Caco-2 (cell line): ENCODE measurements around the gene DDX5. TPM values are rescaled to one million over a fixed set of nuclear protein-coding genes. Genes with fewer than 3 reads are reported as not detected.

Experiments used
- BruUV-seq: library from RNA; stranded (reverse); fragments of 400-500 nt; replicated peaks from 2 replicates; lab custom pipeline; 2021; lab: Mats Ljungman, UMichigan
- CTCF ChIA-PET: fragments of 300-600 bp; sonication (Branson Sonifier 250); formaldehyde crosslinking; loops from one replicate; lab custom pipeline; 2022; ENCODE audit warnings: antibody characterized with exemption; lab: Charles Lee
- POLR2A ChIA-PET: fragments of 300-600 bp; sonication (Branson Sonifier 250); formaldehyde crosslinking; loops from one replicate; lab custom pipeline; 2022; ENCODE audit warnings: antibody characterized with exemption; lab: Charles Lee
- DNase-seq, 2 experiments: peaks; one replicate each; pipeline versions ENCODE4 v3.0.0 to v3.0.0-alpha.2; 2020 to 2022
- H3K27me3 ChIP-seq: replicated peaks from 2 replicates; pipeline ENCODE4 v1.6.0; 2011; ENCODE audit warnings: low read length; ENCODE audit not compliant: control insufficient read depth, insufficient read depth
- H3K36me3 ChIP-seq: 2 replicates; pipeline ENCODE4 v1.5.1; 2011; ENCODE audit warnings: low read length; ENCODE audit not compliant: control insufficient read depth, insufficient read depth
- H3K4me1 ChIP-seq: fragments of 250-450 bp; sonication (Bioruptor Pico); 2 replicates; pipeline ENCODE4 v1.5.1; 2020; ENCODE audit warnings: mild to moderate bottlenecking
- H3K4me3 ChIP-seq: 2 replicates; pipeline ENCODE4 v1.5.1; 2011; ENCODE audit warnings: low read depth, mild to moderate bottlenecking, control low read depth, low read length
- H3K9me3 ChIP-seq: fragments of 250-450 bp; sonication (Bioruptor Pico); 2 replicates; pipeline ENCODE4 v1.5.1; 2020; ENCODE audit warnings: mild to moderate bottlenecking, moderate library complexity
- H3K27ac Mint-ChIP-seq: one replicate; pipeline ENCODE4 v1.8.0; 2022; ENCODE audit warnings: mixed read lengths; ENCODE audit not compliant: unreplicated experiment
- H3K27me3 Mint-ChIP-seq: one replicate; pipeline ENCODE4 v1.8.0; 2022; ENCODE audit warnings: mixed read lengths; ENCODE audit not compliant: insufficient read depth, unreplicated experiment
- H3K36me3 Mint-ChIP-seq: one replicate; pipeline ENCODE4 v1.8.0; 2022; ENCODE audit warnings: mild to moderate bottlenecking, mixed read lengths; ENCODE audit not compliant: insufficient read depth, unreplicated experiment
- H3K4me1 Mint-ChIP-seq: one replicate; pipeline ENCODE4 v1.8.0; 2022; ENCODE audit warnings: low read depth, mixed read lengths; ENCODE audit not compliant: unreplicated experiment
- H3K4me3 Mint-ChIP-seq: one replicate; pipeline ENCODE4 v1.8.0; 2022; ENCODE audit warnings: mild to moderate bottlenecking, moderate library complexity, mixed read lengths; ENCODE audit not compliant: unreplicated experiment
- H3K9me3 Mint-ChIP-seq: one replicate; pipeline ENCODE4 v1.8.0; 2022; ENCODE audit warnings: mixed read lengths; ENCODE audit not compliant: unreplicated experiment
- intact Hi-C: fragments of 100-400 bp; cut with micrococcal nuclease; formaldehyde crosslinking; loops from one replicate; pipeline ENCODE4 v1.10.0; 2022; ENCODE audit not compliant: unreplicated experiment
- total RNA-seq: library from RNA; stranded (reverse); gene quantifications from 2 replicates; pipeline ENCODE4 v1.2.3, GENCODE V29; 2022
- TF ChIP-seq, protein P1 (sequence below), 2 experiments: fragments of 200-600 bp in 1 of 2; IDR thresholded peaks; 1 replicate in 1 of 2; 2 replicates in 1 of 2; pipeline versions ENCODE4 v1.5.1 to v1.8.0; 2011 to 2022; ENCODE audit warnings: antibody characterized with exemption in 1 of 2, control low read depth in 1 of 2, inconsistent platforms in 1 of 2, low read depth in 1 of 2, low read length in 1 of 2, mild to moderate bottlenecking in 1 of 2, moderate library complexity in 1 of 2; ENCODE audit not compliant: insufficient read depth in 1 of 2, severe bottlenecking in 1 of 2, unreplicated experiment in 1 of 2

DDX5 gene
- total RNA-seq, 1 experiment from 2014 or later, result 648 TPM

GRCh38 chr17:64503821-64504768, 2.0 kb downstream of the DDX5 start:
- BruUV-seq, result no TSS peak
- Histone ChIP-seq H3K9me3 (no peaks in the 10 kb centered on the region), H3K27me3 (no peaks in the 10 kb centered on the region), H3K4me3 (peak overlapping the region; percentile 45), H3K36me3 (peaks cover 9% of the 10 kb centered on the region), H3K4me1 (peaks cover 26% of the 10 kb centered on the region)
- TF ChIP-seq, protein P1, sequence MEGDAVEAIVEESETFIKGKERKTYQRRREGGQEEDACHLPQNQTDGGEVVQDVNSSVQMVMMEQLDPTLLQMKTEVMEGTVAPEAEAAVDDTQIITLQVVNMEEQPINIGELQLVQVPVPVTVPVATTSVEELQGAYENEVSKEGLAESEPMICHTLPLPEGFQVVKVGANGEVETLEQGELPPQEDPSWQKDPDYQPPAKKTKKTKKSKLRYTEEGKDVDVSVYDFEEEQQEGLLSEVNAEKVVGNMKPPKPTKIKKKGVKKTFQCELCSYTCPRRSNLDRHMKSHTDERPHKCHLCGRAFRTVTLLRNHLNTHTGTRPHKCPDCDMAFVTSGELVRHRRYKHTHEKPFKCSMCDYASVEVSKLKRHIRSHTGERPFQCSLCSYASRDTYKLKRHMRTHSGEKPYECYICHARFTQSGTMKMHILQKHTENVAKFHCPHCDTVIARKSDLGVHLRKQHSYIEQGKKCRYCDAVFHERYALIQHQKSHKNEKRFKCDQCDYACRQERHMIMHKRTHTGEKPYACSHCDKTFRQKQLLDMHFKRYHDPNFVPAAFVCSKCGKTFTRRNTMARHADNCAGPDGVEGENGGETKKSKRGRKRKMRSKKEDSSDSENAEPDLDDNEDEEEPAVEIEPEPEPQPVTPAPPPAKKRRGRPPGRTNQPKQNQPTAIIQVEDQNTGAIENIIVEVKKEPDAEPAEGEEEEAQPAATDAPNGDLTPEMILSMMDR (IDR thresholded peaks at IDR 0.05; ENCODE audit: insufficient read depth in 1 of 2, low read depth in 1 of 2, low read length in 1 of 2, severe bottlenecking in 1 of 2, unreplicated experiment in 1 of 2), result no peak
- H3K27me3 Mint-ChIP-seq, result no peaks in the 10 kb centered on the region
- no peak for DNase-seq
- H3K4me1 Mint-ChIP-seq, result peaks cover 50% of the 10 kb centered on the region
- peak overlapping the region; percentile 100 for H3K27ac Mint-ChIP-seq
- intact Hi-C loops, result no loop called here
- H3K9me3 Mint-ChIP-seq, result no peaks in the 10 kb centered on the region
- H3K36me3 Mint-ChIP-seq, result peaks cover 87% of the 10 kb centered on the region
- peak overlapping the region; percentile 97 for H3K4me3 Mint-ChIP-seq
- ChIA-PET CTCF (no interaction called here), POLR2A (interaction anchor here (3.3 kb wide), 1 partner anchor 7 kb away, joined by 79 read pairs; the partner anchor contains the start of gene POLG2)

DNA sequence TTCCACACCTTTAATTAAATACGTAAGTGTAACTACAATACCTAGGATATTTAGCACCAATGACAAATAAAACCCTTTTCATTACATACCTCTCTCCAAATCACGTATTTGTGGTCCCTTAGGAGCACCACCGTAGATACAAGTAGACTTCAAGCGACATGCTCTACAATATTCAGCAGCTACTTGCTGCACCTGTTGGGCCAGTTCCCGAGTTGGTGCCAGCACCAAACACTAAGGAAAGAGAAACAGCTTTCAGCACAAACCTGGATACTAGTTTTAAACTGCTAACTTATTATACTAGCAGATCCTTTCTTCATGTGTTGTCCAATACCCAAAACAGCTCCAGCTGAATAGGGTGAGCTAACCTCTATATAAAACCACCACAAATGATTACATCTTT, 2.7 kb downstream of the DDX5 start:
- Histone ChIP-seq H3K27me3 (no peaks in the 10 kb centered on the region), H3K36me3 (peaks cover 7% of the 10 kb centered on the region), H3K4me1 (peaks cover 34% of the 10 kb centered on the region), H3K4me3 (no peak overlapping the region), H3K9me3 (no peaks in the 10 kb centered on the region)
- peaks cover 56% of the 10 kb centered on the region for H3K4me1 Mint-ChIP-seq
- H3K4me3 Mint-ChIP-seq, result peak overlapping the region; percentile 34
- DNase-seq, result no peak
- H3K9me3 Mint-ChIP-seq, result no peaks in the 10 kb centered on the region
- no peaks in the 10 kb centered on the region for H3K27me3 Mint-ChIP-seq
- ChIA-PET CTCF (no interaction called here), POLR2A (no interaction called here)
- intact Hi-C loops, result no loop called here
- no TSS peak for BruUV-seq
- peaks cover 95% of the 10 kb centered on the region for H3K36me3 Mint-ChIP-seq
- H3K27ac Mint-ChIP-seq, result peak overlapping the region; percentile 48
- TF ChIP-seq, protein P1 (IDR thresholded peaks at IDR 0.05; ENCODE audit: insufficient read depth in 1 of 2, low read depth in 1 of 2, low read length in 1 of 2, severe bottlenecking in 1 of 2, unreplicated experiment in 1 of 2), result no peak

- Histone ChIP-seq H3K27me3 (no peaks in the 10 kb centered on the region), H3K36me3 (peaks cover 7% of the 10 kb centered on the region), H3K4me1 (peaks cover 39% of the 10 kb centered on the region), H3K4me3 (no peak overlapping the region), H3K9me3 (no peaks in the 10 kb centered on the region)
- no TSS peak for BruUV-seq
- no peaks in the 10 kb centered on the region for H3K9me3 Mint-ChIP-seq
- ChIA-PET CTCF (no interaction called here), POLR2A (no interaction called here)
- H3K27me3 Mint-ChIP-seq, result no peaks in the 10 kb centered on the region
- H3K4me1 Mint-ChIP-seq, result peaks cover 61% of the 10 kb centered on the region
- H3K27ac Mint-ChIP-seq, result peak overlapping the region; percentile 48
- no peak for DNase-seq
- peaks cover 100% of the 10 kb centered on the region for H3K36me3 Mint-ChIP-seq
- H3K4me3 Mint-ChIP-seq, result peak overlapping the region; percentile 34
- TF ChIP-seq, protein P1 (IDR thresholded peaks at IDR 0.05; ENCODE audit: insufficient read depth in 1 of 2, low read depth in 1 of 2, low read length in 1 of 2, severe bottlenecking in 1 of 2, unreplicated experiment in 1 of 2), result no peak
- intact Hi-C loops, result no loop called here
Measured at GRCh38 chr17:64502809-64503208, 3.3 kb downstream of the DDX5 start.
